Caki2 (cell line): Measurements from ENCODE around the gene CRYGN. TPM values are rescaled to one million over a fixed set of nuclear protein-coding genes. Genes with fewer than 3 reads are reported as not detected.

Source experiments
- total RNA-seq: library from RNA; depleted of rRNA; stranded (reverse); fragments of >200 nt; shearing (Covaris generic); gene quantifications from 2 replicates; pipeline ENCODE4 v1.2.3, GENCODE V29; 2014; ENCODE audit warnings: low replicate concordance; rRNA removed

CRYGN gene
- total RNA-seq, 1 experiment from 2014 or later: not detected

Other genes starting within 250 kb of the CRYGN start
- gene H2BK1, start 229.7 kb downstream of the CRYGN start, total RNA-seq: not detected in 2 replicates
- 36.8 and 47.9 TPM in 2 replicates for gene ABCF2, start 212.9 kb downstream of the CRYGN start, total RNA-seq
- 27.5 and 38.2 TPM in 2 replicates for gene CHPF2, start 207.7 kb downstream of the CRYGN start, total RNA-seq
- 12.4 and 13.1 TPM in 2 replicates for gene SMARCD3, start 191.4 kb downstream of the CRYGN start, total RNA-seq
- 33.4 and 34.6 TPM in 2 replicates for gene NUB1, start 98.3 kb downstream of the CRYGN start, total RNA-seq
- not detected in 2 replicates for gene WDR86, start 30.1 kb downstream of the CRYGN start, total RNA-seq
- 133 and 154 TPM in 2 replicates for gene RHEB, start 79.8 kb upstream of the CRYGN start, total RNA-seq